H9 (cell line): ENCODE data around the gene BSN. TPM values are rescaled to one million over a fixed set of nuclear protein-coding genes. Genes with fewer than 3 reads are reported as not detected.

Experiments
- DNase-seq: peaks from one replicate; pipeline ENCODE4 v3.0.0-alpha.2; 2017
- H2AFZ ChIP-seq: one replicate; pipeline ENCODE4 v1.6.1; 2013; ENCODE audit warnings: mild to moderate bottlenecking, low read length, control low read depth, moderate library complexity
- H2AK5ac ChIP-seq: 2 replicates; pipeline ENCODE4 v1.6.1; 2013; ENCODE audit warnings: low read length, control low read depth, mixed read lengths; ENCODE audit not compliant: insufficient read length
- H2BK120ac ChIP-seq: one replicate; pipeline ENCODE4 v1.6.1; 2013; ENCODE audit warnings: low read depth, mild to moderate bottlenecking, low read length, control low read depth, inconsistent platforms; ENCODE audit not compliant: poor library complexity, severe bottlenecking
- H2BK12ac ChIP-seq: 2 replicates; pipeline ENCODE4 v1.6.1; 2013; ENCODE audit warnings: low read length, control low read depth, mixed read lengths, low read depth; ENCODE audit not compliant: insufficient read length
- H2BK15ac ChIP-seq: 2 replicates; pipeline ENCODE4 v1.6.1; 2013; ENCODE audit warnings: low read depth, low read length, control low read depth
- H2BK20ac ChIP-seq: one replicate; pipeline ENCODE4 v1.6.1; 2013; ENCODE audit warnings: low read depth, mild to moderate bottlenecking, low read length, control low read depth, inconsistent platforms; ENCODE audit not compliant: poor library complexity, severe bottlenecking
- H2BK5ac ChIP-seq: 2 replicates; pipeline ENCODE4 v1.6.1; 2013; ENCODE audit warnings: low read length, control low read depth, mixed read lengths; ENCODE audit not compliant: insufficient read length
- H3K14ac ChIP-seq: 2 replicates; pipeline ENCODE4 v1.6.1; 2013; ENCODE audit warnings: low read length, control low read depth; ENCODE audit not compliant: insufficient read depth
- H3K18ac ChIP-seq: 2 replicates; pipeline ENCODE4 v1.6.1; 2013; ENCODE audit warnings: low read depth, mild to moderate bottlenecking, mixed read lengths, low read length, control low read depth; ENCODE audit not compliant: insufficient read length
- H3K23ac ChIP-seq: 2 replicates; pipeline ENCODE4 v1.6.1; 2013; ENCODE audit warnings: low read length, control low read depth, mixed read lengths, low read depth; ENCODE audit not compliant: insufficient read length
- H3K23me2 ChIP-seq: 2 replicates; pipeline ENCODE4 v1.6.1; 2013; ENCODE audit warnings: low read depth, mild to moderate bottlenecking, mixed read lengths, low read length, control low read depth; ENCODE audit not compliant: insufficient read length, poor library complexity, severe bottlenecking
- H3K27ac ChIP-seq: 2 replicates; pipeline ENCODE4 v1.5.1; 2013; ENCODE audit warnings: low read length, control low read depth, mixed read lengths, low read depth; ENCODE audit not compliant: insufficient read length
- H3K27me3 ChIP-seq: 2 replicates; pipeline ENCODE4 v1.6.1; 2013; ENCODE audit warnings: low read length, control low read depth, inconsistent platforms; ENCODE audit not compliant: insufficient read depth
- H3K4ac ChIP-seq: 2 replicates; pipeline ENCODE4 v1.6.1; 2013; ENCODE audit warnings: low read depth, mild to moderate bottlenecking, control low read depth, inconsistent platforms, low read length, moderate library complexity
- H3K4me1 ChIP-seq: 2 replicates; pipeline ENCODE4 v1.6.1; 2013; ENCODE audit warnings: low read length, control low read depth, inconsistent platforms; ENCODE audit not compliant: insufficient read depth
- H3K4me2 ChIP-seq: 2 replicates; pipeline ENCODE4 v1.6.1; 2013; ENCODE audit warnings: low read length, control low read depth, mixed read lengths; ENCODE audit not compliant: insufficient read length, insufficient read depth
- H3K56ac ChIP-seq: 2 replicates; pipeline ENCODE4 v1.6.1; 2013; ENCODE audit warnings: low read depth, mild to moderate bottlenecking, mixed read lengths, low read length, control low read depth; ENCODE audit not compliant: insufficient read length
- H3K79me1 ChIP-seq: 2 replicates; pipeline ENCODE4 v1.6.1; 2013; ENCODE audit warnings: low read depth, mild to moderate bottlenecking, moderate library complexity, low read length, control low read depth, inconsistent platforms; ENCODE audit not compliant: insufficient read depth, poor library complexity, severe bottlenecking
- H3K79me2 ChIP-seq: 2 replicates; pipeline ENCODE4 v1.6.1; 2013; ENCODE audit warnings: low read length, control low read depth, inconsistent platforms; ENCODE audit not compliant: insufficient read depth
- H3K9ac ChIP-seq: 2 replicates; pipeline ENCODE4 v1.6.1; 2013; ENCODE audit warnings: low read length, control low read depth, mixed read lengths; ENCODE audit not compliant: insufficient read length; ENCODE audit errors: extremely low read depth
- H3K9me3 ChIP-seq: one replicate; pipeline ENCODE4 v1.6.1; 2013; ENCODE audit warnings: low read depth, low read length, inconsistent platforms; ENCODE audit not compliant: control insufficient read depth
- H3T11ph ChIP-seq: one replicate; pipeline ENCODE4 v1.6.1; 2013; ENCODE audit warnings: mild to moderate bottlenecking, low read length, control low read depth, inconsistent platforms
- H4K20me1 ChIP-seq: one replicate; pipeline ENCODE4 v1.6.1; 2013; ENCODE audit not compliant: control insufficient read depth, insufficient read length, insufficient read depth
- H4K5ac ChIP-seq: 2 replicates; pipeline ENCODE4 v1.6.1; 2013; ENCODE audit warnings: low read depth, mild to moderate bottlenecking, mixed read lengths, low read length, control low read depth; ENCODE audit not compliant: insufficient read length
- H4K8ac ChIP-seq: replicated peaks from 2 replicates; pipeline ENCODE4 v1.6.1; 2013; ENCODE audit warnings: low read length, control low read depth, mixed read lengths, low read depth; ENCODE audit not compliant: insufficient read length
- H4K91ac ChIP-seq: 2 replicates; pipeline ENCODE4 v1.6.1; 2013; ENCODE audit warnings: low read depth, mild to moderate bottlenecking, moderate library complexity, mixed read lengths, low read length, control low read depth; ENCODE audit not compliant: insufficient read length
- H3K27ac Mint-ChIP-seq, 3 experiments: 2 replicates in 2 of 3; 3 replicates in 1 of 3; pipeline ENCODE4 v1.8.0; 2020 to 2021; ENCODE audit warnings: mixed read lengths in 3 of 3, mild to moderate bottlenecking in 1 of 3, moderate library complexity in 1 of 3
- H3K27me3 Mint-ChIP-seq: 2 replicates; pipeline ENCODE4 v1.8.0; 2021; ENCODE audit warnings: low read depth, mild to moderate bottlenecking, moderate library complexity, mixed read lengths
- H3K36me3 Mint-ChIP-seq, 3 experiments: 2 replicates in 2 of 3; 3 replicates in 1 of 3; pipeline ENCODE4 v1.8.0; 2020 to 2021; ENCODE audit warnings: low read depth in 3 of 3, mixed read lengths in 3 of 3; ENCODE audit not compliant: insufficient read depth in 1 of 3
- H3K4me1 Mint-ChIP-seq, 2 experiments: 2 replicates each; pipeline ENCODE4 v1.8.0; 2020; ENCODE audit warnings: mixed read lengths in 2 of 2
- H3K4me3 Mint-ChIP-seq, 2 experiments: 2 replicates in 1 of 2; 3 replicates in 1 of 2; pipeline ENCODE4 v1.8.0; 2020 to 2021; ENCODE audit warnings: mild to moderate bottlenecking in 2 of 2, mixed read lengths in 2 of 2, moderate library complexity in 1 of 2
- H3K9me3 Mint-ChIP-seq, 2 experiments: 2 replicates in 1 of 2; 3 replicates in 1 of 2; pipeline ENCODE4 v1.8.0; 2020; ENCODE audit warnings: mild to moderate bottlenecking in 2 of 2, mixed read lengths in 2 of 2, moderate library complexity in 1 of 2
- CTCF ChIP-seq: fragments of 200-600 bp; sonication (generic); conservative IDR thresholded peaks from 3 replicates; pipeline ENCODE4 v1.8.0; 2021; ENCODE audit warnings: antibody characterized with exemption, mild to moderate bottlenecking
- WGBS: extraction: QIAGEN DNeasy Blood & Tissue Kit; methylation state at CpG from one replicate; pipeline ENCODE4 v1.1.7; 2013; ENCODE audit warnings: missing lambda C conversion rate, low lambda C conversion rate, mixed read lengths; ENCODE audit not compliant: insufficient read length; ENCODE audit errors: extremely low coverage; 5-methylcytosine and 5-hydroxymethylcytosine counted together
- total RNA-seq: library from RNA; stranded (reverse); gene quantifications from 2 replicates; pipeline ENCODE4 v1.2.1, GENCODE V29; 2021

The BSN gene
- total RNA-seq, 1 experiment from 2014 or later = 2.4 TPM

- no peaks in the 10 kb centered on the region for H3K4me1 ChIP-seq
- no peak for DNase-seq
- H3K27ac ChIP-seq = no peak overlapping the region
- H2BK5ac ChIP-seq = no peak overlapping the region
- H2BK12ac ChIP-seq = no peak overlapping the region
- peaks cover 0 to 4% of the 10 kb centered on the region in 2 experiments; a peak in 1 of 5 replicates for H3K9me3 Mint-ChIP-seq
- H2AFZ ChIP-seq = no peak overlapping the region
- no peak overlapping the region for H2BK15ac ChIP-seq
- no peak overlapping the region for H4K8ac ChIP-seq
- H4K91ac ChIP-seq = no peak overlapping the region
- no peak overlapping the region for H3K9ac ChIP-seq
- peaks cover 2% of the 10 kb centered on the region for H3K27me3 Mint-ChIP-seq
- no peak overlapping the region for H3K14ac ChIP-seq
- H3K18ac ChIP-seq = no peak overlapping the region
- no peaks in the 10 kb centered on the region for H3K79me2 ChIP-seq
- no peaks in the 10 kb centered on the region for H3K27me3 ChIP-seq
- no peak overlapping the region for H3K56ac ChIP-seq
- H2BK120ac ChIP-seq = no peak overlapping the region
- H3K9me3 ChIP-seq = no peaks in the 10 kb centered on the region
- no peak overlapping the region for H2BK20ac ChIP-seq
- TF ChIP-seq CTCF = no peak
- no peaks in the 10 kb centered on the region for H3K23me2 ChIP-seq
- no peaks in the 10 kb centered on the region for H4K20me1 ChIP-seq
- no peak overlapping the region for H4K5ac ChIP-seq
- no peak overlapping the region for H3T11ph ChIP-seq
- no peak overlapping the region for H2AK5ac ChIP-seq
- WGBS = no CpG with 5 or more reads among the region's 8 CpGs
- no peak overlapping the region for H3K23ac ChIP-seq
- no peak overlapping the region for H3K27ac Mint-ChIP-seq
- no peak overlapping the region for H3K4ac ChIP-seq
- H3K4me3 Mint-ChIP-seq = no peak overlapping the region
- no peaks in the 10 kb centered on the region for H3K79me1 ChIP-seq
- H3K4me2 ChIP-seq = no peak overlapping the region
- no peaks in the 10 kb centered on the region for H3K4me1 Mint-ChIP-seq
- H3K36me3 Mint-ChIP-seq = peaks cover 0 to 3% (median 3%) of the 10 kb centered on the region in 3 experiments; a peak in 4 of 7 replicates
Observed at GRCh38 chr3:49626101-49626581, 71.9 kb downstream of the BSN start.
